Activated naive CD4-positive, alpha-beta T cell treated with anti-CD3 and anti-CD28 coated beads, Interleukin-2, amount 10 ng/mL, durations not matched to agents 5 hours and 36 hours (primary cell): ENCODE results near the gene CLPTM1L. TPM values are rescaled to one million over a fixed set of nuclear protein-coding genes. Genes with fewer than 3 reads are reported as not detected.

Experiments
- microRNA-seq: library from miRNA; unstranded; fragments of <30 nt; microRNA quantifications from one replicate; pipeline ENCODE4 v1.2.0, GENCODE V29; 2022; ENCODE audit warnings: borderline microRNAs expressed, borderline replicate concordance
- total RNA-seq, 2 experiments: library from RNA; stranded (reverse); gene quantifications; one replicate each; pipeline ENCODE4 v1.2.3, GENCODE V29; 2021

The CLPTM1L gene, protein sequence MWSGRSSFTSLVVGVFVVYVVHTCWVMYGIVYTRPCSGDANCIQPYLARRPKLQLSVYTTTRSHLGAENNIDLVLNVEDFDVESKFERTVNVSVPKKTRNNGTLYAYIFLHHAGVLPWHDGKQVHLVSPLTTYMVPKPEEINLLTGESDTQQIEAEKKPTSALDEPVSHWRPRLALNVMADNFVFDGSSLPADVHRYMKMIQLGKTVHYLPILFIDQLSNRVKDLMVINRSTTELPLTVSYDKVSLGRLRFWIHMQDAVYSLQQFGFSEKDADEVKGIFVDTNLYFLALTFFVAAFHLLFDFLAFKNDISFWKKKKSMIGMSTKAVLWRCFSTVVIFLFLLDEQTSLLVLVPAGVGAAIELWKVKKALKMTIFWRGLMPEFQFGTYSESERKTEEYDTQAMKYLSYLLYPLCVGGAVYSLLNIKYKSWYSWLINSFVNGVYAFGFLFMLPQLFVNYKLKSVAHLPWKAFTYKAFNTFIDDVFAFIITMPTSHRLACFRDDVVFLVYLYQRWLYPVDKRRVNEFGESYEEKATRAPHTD
- 10 to 100 TPM; 94.9 to 98.6 TPM for total RNA-seq

GRCh38 chr5:1344975-1345838 is at the start of gene CLPTM1L:
Gene CLPTM1L, minus strand, starts transcription at chr5:1345099. Its CDS starts 258 bp downstream, at chr5:1344841.

DNA sequence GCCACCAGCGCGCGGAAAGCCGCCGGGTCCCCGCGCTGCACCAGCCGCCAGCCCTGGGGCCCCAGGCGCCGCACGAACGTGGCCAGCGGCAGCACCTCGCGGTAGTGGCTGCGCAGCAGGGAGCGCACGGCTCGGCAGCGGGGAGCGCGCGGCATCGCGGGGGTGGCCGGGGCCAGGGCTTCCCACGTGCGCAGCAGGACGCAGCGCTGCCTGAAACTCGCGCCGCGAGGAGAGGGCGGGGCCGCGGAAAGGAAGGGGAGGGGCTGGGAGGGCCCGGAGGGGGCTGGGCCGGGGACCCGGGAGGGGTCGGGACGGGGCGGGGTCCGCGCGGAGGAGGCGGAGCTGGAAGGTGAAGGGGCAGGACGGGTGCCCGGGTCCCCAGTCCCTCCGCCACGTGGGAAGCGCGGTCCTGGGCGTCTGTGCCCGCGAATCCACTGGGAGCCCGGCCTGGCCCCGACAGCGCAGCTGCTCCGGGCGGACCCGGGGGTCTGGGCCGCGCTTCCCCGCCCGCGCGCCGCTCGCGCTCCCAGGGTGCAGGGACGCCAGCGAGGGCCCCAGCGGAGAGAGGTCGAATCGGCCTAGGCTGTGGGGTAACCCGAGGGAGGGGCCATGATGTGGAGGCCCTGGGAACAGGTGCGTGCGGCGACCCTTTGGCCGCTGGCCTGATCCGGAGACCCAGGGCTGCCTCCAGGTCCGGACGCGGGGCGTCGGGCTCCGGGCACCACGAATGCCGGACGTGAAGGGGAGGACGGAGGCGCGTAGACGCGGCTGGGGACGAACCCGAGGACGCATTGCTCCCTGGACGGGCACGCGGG is 49.9 kb downstream of the CLPTM1L start, which contains the start of gene TERT:
TERT (minus strand) TSS at position 234 of the 815 bp plus-strand sequence; CDS start at position 155, 79 bp downstream.

Small RNA genes lying within 50 kb of the gene (microRNA-seq; reads per million reads assigned to microRNA genes)
- 0.63 reads per million for gene MIR4457

Other genes with a start within 250 kb of the CLPTM1L start
- gene SLC12A7, start 233.0 kb downstream of the CLPTM1L start, total RNA-seq, result 10 to 100 TPM; 93.9 to 98.0 TPM
- gene SLC6A19, start 143.5 kb downstream of the CLPTM1L start, total RNA-seq, result not detected
- under 1 TPM in 1 of 2 experiments, not detected in 1; 0.10 TPM for gene SLC6A18, start 119.7 kb downstream of the CLPTM1L start, total RNA-seq
- 1 to 10 TPM; 1.9 to 4.0 TPM for gene TERT, start 50.0 kb downstream of the CLPTM1L start, total RNA-seq
- not detected for gene SLC6A3, start 100.3 kb upstream of the CLPTM1L start, total RNA-seq
- 10 to 100 TPM; 47.4 to 49.4 TPM for gene LPCAT1, start 178.9 kb upstream of the CLPTM1L start, total RNA-seq